HL-60 (cell line): ENCODE results near the gene RFX1.

Experiments used
- CTCF ChIP-seq: IDR thresholded peaks from one replicate; pipeline ENCODE4 v1.5.1; 2011; ENCODE audit warnings: low read length, control low read depth, inconsistent platforms; ENCODE audit not compliant: insufficient read depth
- POLR2AphosphoS5 ChIP-seq: IDR thresholded peaks from 2 replicates; pipeline ENCODE4 v1.6.1; 2012; ENCODE audit warnings: low read depth

- TF ChIP-seq CTCF (no peak), POLR2AphosphoS5 (no peak)
Observed at GRCh38 chr19:13984186-13984585, 21.9 kb downstream of the RFX1 start.
